ENCODE results near the gene ATP11B.
A peak's percentile ranks its signal among the peaks of the same experiment; 100 is the strongest.
"Not testable (repeated sequence)": the region's sequence is repeated elsewhere in the genome, so short reads cannot be mapped to it uniquely, and the experiment has no call there.

The ATP11B gene

GRCh38 chr3:182843478-182843877 lies 50.2 kb downstream of the ATP11B start:
- no peak for DNase-seq

DNA sequence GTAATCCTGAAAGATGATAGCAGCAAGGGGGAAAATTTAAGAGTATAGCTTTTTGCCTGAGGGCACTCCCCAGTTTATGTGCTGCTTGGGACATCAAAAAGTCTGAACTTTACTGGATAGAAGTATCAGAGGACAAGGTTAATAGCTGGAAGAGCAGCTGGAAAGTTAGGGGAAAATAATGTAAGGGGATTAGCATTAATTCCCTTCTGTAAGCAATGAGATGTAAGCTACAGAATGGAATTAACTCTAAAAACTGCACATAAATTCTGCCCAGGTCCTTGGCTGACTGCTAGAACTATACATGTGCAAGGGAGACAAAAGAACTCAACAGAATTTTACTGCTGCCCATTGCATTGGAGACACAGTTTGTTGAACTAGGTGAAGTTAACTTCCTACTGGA lies 55.6 kb downstream of the ATP11B start:
- DNase-seq: no peak

GRCh38 chr3:182855076-182855475 lies 61.8 kb downstream of the ATP11B start:
- no peak for DNase-seq

- no peak for DNase-seq
These were observed 68.0 kb downstream of the ATP11B start for GRCh38 chr3:182861348-182861747.

GRCh38 chr3:182862159-182862860 lies 69.0 kb downstream of the ATP11B start:
- peak; percentile 55 for DNase-seq

DNA sequence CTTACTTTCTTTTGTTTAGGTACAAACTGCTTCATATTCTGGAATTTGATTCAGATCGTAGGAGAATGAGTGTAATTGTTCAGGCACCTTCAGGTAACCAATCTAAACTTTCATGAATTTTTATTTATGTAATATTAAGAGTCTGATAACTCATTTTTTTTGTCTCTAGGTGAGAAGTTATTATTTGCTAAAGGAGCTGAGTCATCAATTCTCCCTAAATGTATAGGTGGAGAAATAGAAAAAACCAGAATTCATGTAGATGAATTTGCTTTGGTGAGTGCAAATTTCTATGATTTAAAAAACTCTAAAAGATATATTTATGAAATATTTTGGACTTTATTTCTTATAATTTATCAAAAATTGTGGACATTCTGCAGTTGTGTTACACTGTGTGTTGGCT lies 75.8 kb downstream of the ATP11B start:
- DNase-seq: no peak

- not testable (repeated sequence) for DNase-seq
These were observed 77.6 kb downstream of the ATP11B start for GRCh38 chr3:182870917-182871316.

DNA sequence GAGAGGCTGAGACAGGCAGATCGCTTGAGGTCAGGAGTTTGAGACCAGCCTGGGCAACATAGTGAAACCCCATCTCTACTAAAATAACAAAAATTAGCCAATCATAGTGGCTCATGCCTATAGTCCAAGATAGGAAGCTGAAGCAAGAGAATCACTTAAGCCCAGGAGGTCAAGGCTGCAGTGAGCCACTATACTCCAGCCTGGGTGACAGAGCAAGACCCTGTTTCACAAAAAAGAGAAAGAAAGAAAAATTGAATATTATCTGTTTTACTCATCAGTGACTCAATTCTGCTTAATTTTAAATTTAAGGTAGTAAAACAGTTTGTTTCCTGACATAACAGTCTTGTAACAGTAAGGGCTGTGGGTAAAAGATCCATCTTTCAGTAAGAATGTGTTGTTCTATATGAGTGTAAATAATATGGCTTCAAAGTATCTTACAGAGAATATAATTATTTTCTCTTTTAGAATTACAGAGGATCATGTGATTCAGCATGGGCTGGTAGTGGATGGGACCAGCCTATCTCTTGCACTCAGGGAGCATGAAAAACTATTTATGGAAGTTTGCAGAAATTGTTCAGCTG lies 85.8 kb downstream of the ATP11B start:
- no peak for DNase-seq

GRCh38 chr3:182886497-182886896 lies 93.2 kb downstream of the ATP11B start:
- DNase-seq: no peak

DNA sequence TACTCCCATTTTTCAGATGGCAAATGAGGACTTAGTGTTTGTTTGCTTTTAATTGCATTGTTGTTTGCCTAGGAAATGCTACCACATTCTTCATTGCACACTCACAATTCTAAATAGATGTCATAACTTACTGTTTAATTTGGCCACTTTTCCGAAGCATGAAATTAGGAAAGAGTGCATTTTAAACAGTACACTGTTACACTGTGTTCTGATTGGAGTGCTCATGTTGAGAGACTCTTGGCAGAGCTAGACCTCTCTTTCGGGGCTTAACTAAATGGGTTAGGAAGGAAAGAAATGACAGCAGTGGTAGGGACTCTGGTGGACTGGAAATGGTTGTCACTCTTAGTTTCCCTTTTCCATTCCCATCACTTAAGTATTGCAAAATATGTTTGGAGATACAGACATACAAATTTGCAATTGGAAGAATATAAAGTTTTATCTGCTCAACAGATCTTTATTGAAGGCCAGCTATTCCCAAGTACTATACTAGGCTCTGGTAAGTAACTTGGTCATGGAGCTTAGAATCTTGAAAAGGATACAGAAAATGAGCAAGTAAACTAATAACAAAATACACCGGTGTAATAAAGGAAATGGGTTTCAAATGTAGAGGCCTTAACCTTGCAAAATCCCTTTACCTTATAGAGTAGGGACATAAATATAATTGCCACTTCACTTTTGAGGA lies 96.8 kb downstream of the ATP11B start:
- DNase-seq: no peak

DNA sequence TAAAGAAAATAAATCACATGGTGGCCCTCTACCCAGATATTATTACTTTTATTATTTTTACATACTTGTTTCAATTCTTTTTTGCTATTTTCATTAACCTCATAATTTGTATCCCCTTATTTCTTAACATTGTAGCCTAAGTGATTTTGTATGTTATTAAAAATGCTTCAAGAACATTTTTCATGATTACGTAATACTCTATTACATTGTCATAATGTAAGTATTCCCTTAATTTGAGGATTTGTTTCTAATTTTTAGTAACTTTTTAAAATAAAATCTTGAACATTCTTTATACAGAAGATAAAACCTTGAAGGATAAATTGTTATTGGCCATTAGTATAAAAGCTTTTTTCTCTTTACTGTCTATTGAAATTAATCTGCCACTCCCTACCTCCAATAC lies 98.1 kb downstream of the ATP11B start:
- DNase-seq: no peak

GRCh38 chr3:182892226-182892625 lies 98.9 kb downstream of the ATP11B start:
- no peak for DNase-seq

DNA sequence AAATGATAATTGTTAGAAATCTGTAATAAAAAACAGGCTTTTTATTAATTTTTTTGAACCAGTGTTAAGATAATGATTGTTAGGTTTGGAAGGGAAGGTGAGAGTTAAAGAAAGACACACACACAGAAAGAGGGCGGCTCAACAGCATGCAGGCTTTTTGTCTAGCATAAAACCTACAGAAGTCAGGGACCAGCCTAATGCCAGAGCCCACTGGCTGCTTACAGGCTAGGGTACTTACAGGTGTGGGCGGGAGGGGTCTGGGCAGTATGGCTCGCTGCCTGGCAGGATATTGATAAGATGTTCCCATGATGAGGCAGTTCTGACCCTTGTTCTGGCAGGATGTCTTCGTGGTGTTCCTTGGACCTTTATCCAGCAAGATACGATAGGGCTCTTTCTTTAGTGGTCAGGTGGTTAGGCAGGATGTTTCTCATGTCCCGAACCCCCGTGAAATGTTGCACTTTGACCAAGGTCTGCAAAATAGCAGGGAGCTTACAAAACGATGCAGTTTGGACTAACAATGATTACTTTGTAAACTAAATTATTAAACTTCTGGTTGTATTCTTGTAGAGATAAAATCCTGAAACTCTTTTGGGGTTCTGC lies 102.3 kb downstream of the ATP11B start:
- no peak for DNase-seq

GRCh38 chr3:182896553-182896952 lies 103.2 kb downstream of the ATP11B start:
- DNase-seq: no peak

- DNase-seq: no peak
These were observed 108.9 kb downstream of the ATP11B start for GRCh38 chr3:182902236-182902635.

- DNase-seq: no peak
These were observed 110.9 kb downstream of the ATP11B start for GRCh38 chr3:182904164-182904563.

- no peak for DNase-seq
These were observed 112.3 kb downstream of the ATP11B start for GRCh38 chr3:182905623-182906022.

GRCh38 chr3:182906036-182906435 lies 112.7 kb downstream of the ATP11B start:
- no peak for DNase-seq

GRCh38 chr3:182908471-182908870 lies 115.2 kb downstream of the ATP11B start:
- no peak for DNase-seq

GRCh38 chr3:182909318-182910040 lies 116.2 kb downstream of the ATP11B start:
- DNase-seq: peak; percentile 25

DNA sequence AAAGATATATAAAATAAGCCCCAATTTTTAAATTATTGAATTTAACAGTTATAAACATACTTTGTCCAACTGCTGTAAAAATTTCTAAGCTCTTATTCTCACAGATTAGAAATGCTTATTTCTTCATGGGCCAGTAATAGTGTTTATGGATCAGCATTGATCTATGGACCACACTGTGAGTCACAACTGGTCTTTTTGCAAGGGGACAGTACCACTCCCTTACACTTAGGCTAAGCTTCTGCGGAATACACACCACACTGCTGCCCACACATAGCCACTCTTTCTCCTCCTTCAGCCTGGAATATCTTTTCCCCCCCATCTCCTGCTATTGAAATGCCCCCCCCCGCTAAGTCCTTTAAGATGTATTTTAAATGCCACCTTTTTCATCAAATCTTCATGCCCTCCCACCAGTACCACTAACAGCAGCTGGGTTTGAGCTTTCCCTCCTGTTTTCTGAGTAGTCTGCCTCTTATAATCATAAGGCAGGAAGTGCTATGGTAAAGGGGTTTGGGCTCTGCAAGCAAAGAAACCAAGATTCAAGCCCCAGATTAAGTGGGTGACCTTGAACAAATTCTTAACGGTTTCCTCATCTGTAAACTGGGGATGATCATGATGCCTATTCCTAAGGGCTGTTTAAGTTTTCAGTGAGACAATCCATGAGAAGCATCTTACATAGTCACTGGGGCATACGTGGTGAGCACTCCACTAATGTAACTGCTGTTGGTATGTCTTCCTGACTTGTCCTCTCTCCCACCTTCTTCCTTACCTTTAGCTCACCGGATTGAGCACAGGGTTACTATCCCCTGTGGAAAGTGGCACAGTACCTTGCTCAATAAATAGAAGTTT lies 117.9 kb downstream of the ATP11B start:
- DNase-seq: no peak

- no peak for DNase-seq
These were observed 118.4 kb downstream of the ATP11B start for GRCh38 chr3:182911782-182912111.

Measured in NCI-H146 (cell line).